Common myeloid progenitor, CD34-positive (primary cell): ENCODE results near the gene RPAP2.

Experiments
- CTCF ChIA-PET: fragments of 350-600 bp; sonication (Branson Sonifier 250); formaldehyde crosslinking; loops from one replicate; lab custom pipeline; 2021; ENCODE audit warnings: antibody characterized with exemption; lab: Charles Lee
- POLR2A ChIA-PET: fragments of 350-600 bp; sonication (Branson Sonifier 250); formaldehyde crosslinking; loops from one replicate; lab custom pipeline; 2021; ENCODE audit warnings: antibody characterized with exemption; lab: Charles Lee
- DNase-seq, 3 donors: peaks; one replicate each; pipeline versions ENCODE4 v3.0.0 to v3.0.0-alpha.2; 2013
- H3K27ac ChIP-seq, 2 experiments: 1 replicate in 1 of 2; 2 replicates in 1 of 2; pipeline ENCODE4 v1.7.0; 2013; ENCODE audit warnings: inconsistent platforms in 2 of 2, low read length in 2 of 2, mild to moderate bottlenecking in 2 of 2, low read depth in 1 of 2, moderate library complexity in 1 of 2; ENCODE audit not compliant: severe bottlenecking in 2 of 2, insufficient read depth in 1 of 2, poor library complexity in 1 of 2
- H3K27me3 ChIP-seq, 5 experiments: replicated peaks in 2 of 5; 1 replicate in 3 of 5; 2 replicates in 2 of 5; pipeline versions ENCODE4 v1.6.1 to v1.7.0; 2013; ENCODE audit warnings: low read length in 4 of 5, mild to moderate bottlenecking in 2 of 5, moderate library complexity in 2 of 5, inconsistent platforms in 1 of 5; ENCODE audit not compliant: insufficient read depth in 5 of 5, control insufficient read depth in 4 of 5
- H3K36me3 ChIP-seq, 4 experiments: 1 replicate in 2 of 4; 2 replicates in 2 of 4; pipeline versions ENCODE4 v1.6.1 to v1.7.0; 2013; ENCODE audit warnings: low read length in 3 of 4, control low read depth in 1 of 4, mild to moderate bottlenecking in 1 of 4; ENCODE audit not compliant: control insufficient read depth in 4 of 4, insufficient read depth in 4 of 4
- H3K4me1 ChIP-seq, 4 experiments: 1 replicate in 3 of 4; 2 replicates in 1 of 4; pipeline versions ENCODE4 v1.6.1 to v1.7.1; 2013; ENCODE audit warnings: low read length in 3 of 4, mild to moderate bottlenecking in 3 of 4, control low read depth in 1 of 4, inconsistent platforms in 1 of 4, moderate library complexity in 1 of 4; ENCODE audit not compliant: control insufficient read depth in 4 of 4, insufficient read depth in 4 of 4; ENCODE audit errors: control extremely low read depth in 1 of 4
- H3K4me3 ChIP-seq, 7 experiments: 1 replicate in 4 of 7; 2 replicates in 3 of 7; pipeline versions ENCODE4 v1.5.1 to v1.7.0; 2013; ENCODE audit warnings: mild to moderate bottlenecking in 7 of 7, low read length in 6 of 7, moderate library complexity in 6 of 7, inconsistent platforms in 2 of 7, low read depth in 2 of 7, control low read depth in 1 of 7; ENCODE audit not compliant: insufficient read depth in 4 of 7, control insufficient read depth in 1 of 7; ENCODE audit errors: extremely low read depth in 1 of 7
- H3K9me3 ChIP-seq, 5 experiments: 1 replicate in 4 of 5; 2 replicates in 1 of 5; pipeline versions ENCODE4 v1.6.1 to v1.7.1; 2013; ENCODE audit warnings: low read length in 4 of 5, mild to moderate bottlenecking in 2 of 5, inconsistent platforms in 1 of 5, low read depth in 1 of 5, moderate library complexity in 1 of 5; ENCODE audit not compliant: control insufficient read depth in 4 of 5, insufficient read depth in 2 of 5; ENCODE audit errors: control extremely low read depth in 1 of 5
- WGBS: methylation state at CpG from one replicate; pipeline ENCODE4 v1.1.5; 2013; ENCODE audit not compliant: insufficient coverage; 5-methylcytosine and 5-hydroxymethylcytosine counted together

Gene RPAP2

DNA sequence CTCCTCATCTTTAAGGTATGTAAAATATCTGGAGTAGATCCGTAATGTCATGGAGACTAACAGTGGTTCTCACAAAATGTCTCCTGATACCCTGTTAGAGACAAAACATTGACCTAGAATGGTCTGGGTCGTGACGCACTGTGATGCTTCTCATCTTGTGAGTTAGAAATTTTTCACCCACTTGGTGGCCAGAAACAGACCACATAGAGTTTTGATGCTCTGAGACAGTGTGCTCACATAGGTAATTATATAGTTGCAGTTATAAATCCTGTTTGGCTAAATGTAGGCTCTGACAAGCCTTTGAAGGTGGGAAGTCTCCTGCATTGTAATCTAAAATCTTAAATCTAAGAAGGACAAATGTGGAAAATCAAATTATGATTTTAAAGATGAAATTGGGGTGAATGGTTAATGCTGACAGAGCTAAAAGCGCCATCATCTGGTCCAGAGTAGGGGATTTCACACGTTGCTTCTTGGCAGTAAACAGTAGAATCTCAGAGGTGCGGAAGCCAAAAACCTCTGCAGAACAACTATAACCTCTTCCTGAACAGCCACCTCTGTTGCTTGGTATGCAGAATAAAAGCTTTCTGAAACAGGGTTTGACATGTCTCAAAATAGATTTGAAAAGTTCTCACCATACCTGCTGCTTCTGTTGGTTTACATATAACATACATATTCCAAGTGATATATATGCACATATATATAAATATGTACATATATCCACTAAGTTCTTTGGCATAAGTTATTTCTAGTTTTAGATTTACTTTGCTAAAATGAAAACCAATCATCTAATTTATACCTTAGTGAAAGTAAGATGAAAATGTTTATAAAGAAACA, 17.1 kb downstream of the RPAP2 start:
- 100% methylated on average over 3 of the region's 6 CpGs for WGBS
- DNase-seq, result peak in 2 of 3 donors; percentile 53 to 54
- H3K36me3 ChIP-seq, result peaks cover 4 to 25% (median 8%) of the 10 kb centered on the region in 4 experiments
- H3K4me1 ChIP-seq, result peaks cover 12 to 24% (median 12%) of the 10 kb centered on the region in 4 experiments
- no peaks in the 10 kb centered on the region for H3K27me3 ChIP-seq
- ChIA-PET POLR2A (no interaction called here), CTCF (interaction anchor here (0.8 to 1.4 kb wide), 3 partner anchors 26 to 285 kb away, joined by 3 to 4 read pairs (median 3); no protein-coding TSS in a partner anchor)
- H3K9me3 ChIP-seq, result peaks cover 0 to 5% (median 0%) of the 10 kb centered on the region in 5 experiments
- no peak overlapping the region for H3K27ac ChIP-seq
- no peak overlapping the region for H3K4me3 ChIP-seq

DNA sequence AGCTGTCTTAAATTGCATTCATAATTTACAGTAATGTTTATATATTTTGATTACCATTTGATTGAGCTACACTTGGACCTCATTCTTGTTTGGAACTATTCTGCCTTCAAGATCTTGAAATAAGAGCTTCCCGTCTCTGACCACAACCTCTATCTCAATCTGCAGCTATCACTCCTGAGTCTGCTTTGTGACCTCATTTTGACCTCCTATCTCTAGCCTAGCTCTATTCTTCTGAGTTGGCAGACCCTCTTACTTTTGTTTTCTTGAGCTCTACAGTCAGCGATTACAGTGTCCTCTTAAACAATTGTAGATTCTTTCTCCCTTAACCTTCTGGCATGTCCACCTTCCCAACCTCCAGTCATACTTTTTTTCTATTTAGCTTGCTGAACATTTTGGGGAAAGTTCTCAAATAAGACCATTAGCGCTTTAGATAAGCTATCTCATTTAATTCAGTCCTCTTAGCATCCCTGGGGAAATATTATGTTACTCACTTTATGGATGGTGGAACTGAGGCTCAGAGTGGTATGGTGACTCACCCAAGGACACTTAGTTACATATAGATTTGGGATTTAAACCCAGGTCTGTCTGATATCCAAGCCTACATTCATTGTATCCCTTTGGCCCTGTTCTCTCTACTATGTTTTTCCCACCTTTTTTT, 19.1 kb downstream of the RPAP2 start:
- POLR2A ChIA-PET, result interaction anchor here (0.5 to 1.0 kb wide), 3 partner anchors 19 to 248 kb away, joined by 3 to 4 read pairs (median 4); partner anchors contain the start of genes GLMN and RPAP2
- Histone ChIP-seq H3K4me3 (peak overlapping the region in 1 of 7 experiments; percentile 23), H3K36me3 (peaks cover 4 to 20% (median 7%) of the 10 kb centered on the region in 4 experiments), H3K27me3 (no peaks in the 10 kb centered on the region), H3K9me3 (peaks cover 0 to 1% (median 0%) of the 10 kb centered on the region in 5 experiments), H3K4me1 (peaks cover 10 to 20% (median 12%) of the 10 kb centered on the region in 4 experiments), H3K27ac (peak overlapping the region in 1 of 2 experiments; percentile 32)
- WGBS, result 24% methylated on average over 2 of the region's 3 CpGs
- peak; percentile 43 to 90 (median 80) for DNase-seq
- CTCF ChIA-PET, result interaction anchor here (0.7 to 1.2 kb wide), 4 partner anchors 8 to 164 kb away, joined by 3 to 8 read pairs (median 3); no protein-coding TSS in a partner anchor

- 94% methylated on average over 4 of the region's 7 CpGs for WGBS
- POLR2A ChIA-PET, result interaction anchor here (0.6 kb wide), 1 partner anchor 123 kb away, joined by 3 read pairs; no protein-coding TSS in a partner anchor
- H3K4me3 ChIP-seq, result no peak overlapping the region
- DNase-seq, result no peak
- H3K9me3 ChIP-seq, result peaks cover 4 to 34% (median 10%) of the 10 kb centered on the region in 5 experiments
- H3K36me3 ChIP-seq, result peaks cover 14 to 58% (median 34%) of the 10 kb centered on the region in 4 experiments
- CTCF ChIA-PET, result no interaction called here
- H3K4me1 ChIP-seq, result no peaks in the 10 kb centered on the region
- H3K27ac ChIP-seq, result no peak overlapping the region
- no peaks in the 10 kb centered on the region for H3K27me3 ChIP-seq
These were observed 24.9 kb downstream of the RPAP2 start for GRCh38 chr1:92323473-92324453.

- no peak for DNase-seq
- Histone ChIP-seq H3K9me3 (peaks cover 4 to 42% (median 15%) of the 10 kb centered on the region in 5 experiments), H3K27ac (no peak overlapping the region), H3K4me3 (no peak overlapping the region), H3K27me3 (no peaks in the 10 kb centered on the region), H3K36me3 (peaks cover 20 to 60% (median 40%) of the 10 kb centered on the region in 4 experiments), H3K4me1 (no peaks in the 10 kb centered on the region)
- POLR2A ChIA-PET, result no interaction called here
- CTCF ChIA-PET, result no interaction called here
These were observed 25.9 kb downstream of the RPAP2 start for GRCh38 chr1:92324784-92325183.

GRCh38 chr1:92326681-92327080, 27.8 kb downstream of the RPAP2 start:
- Histone ChIP-seq H3K4me1 (no peaks in the 10 kb centered on the region), H3K9me3 (peaks cover 4 to 46% (median 17%) of the 10 kb centered on the region in 5 experiments), H3K27ac (no peak overlapping the region), H3K27me3 (no peaks in the 10 kb centered on the region), H3K36me3 (peaks cover 21 to 59% (median 40%) of the 10 kb centered on the region in 4 experiments), H3K4me3 (no peak overlapping the region)
- no CpG with 5 or more reads among the region's 1 CpG for WGBS
- ChIA-PET CTCF (no interaction called here), POLR2A (no interaction called here)
- no peak for DNase-seq

- Histone ChIP-seq H3K27ac (no peak overlapping the region), H3K36me3 (peaks cover 21 to 59% (median 40%) of the 10 kb centered on the region in 4 experiments), H3K9me3 (peaks cover 4 to 46% (median 17%) of the 10 kb centered on the region in 5 experiments), H3K4me1 (no peaks in the 10 kb centered on the region), H3K27me3 (no peaks in the 10 kb centered on the region), H3K4me3 (no peak overlapping the region)
- ChIA-PET CTCF (interaction anchor here (0.9 to 1.5 kb wide), 2 partner anchors 9 to 14 kb away, joined by 3 read pairs; no protein-coding TSS in a partner anchor), POLR2A (no interaction called here)
- peak in 1 of 3 donors; percentile 46 for DNase-seq
- WGBS, result no CpG with 5 or more reads among the region's 4 CpGs
These were observed 28.9 kb downstream of the RPAP2 start for GRCh38 chr1:92327794-92328193.
